22Rv1 (cell line): ENCODE measurements around the gene MYO1D.

Source experiments
- ZFX ChIP-seq: fragments of 450-650 bp; IDR thresholded peaks from 2 replicates; pipeline ENCODE4 v1.6.1; 2017; ENCODE audit warnings: antibody characterized with exemption, borderline replicate concordance
- TF ChIP-seq, protein P1 (sequence below): fragments of 450-650 bp; IDR thresholded peaks from 2 replicates; pipeline ENCODE4 v1.5.1; 2017; ENCODE audit warnings: mild to moderate bottlenecking

DNA sequence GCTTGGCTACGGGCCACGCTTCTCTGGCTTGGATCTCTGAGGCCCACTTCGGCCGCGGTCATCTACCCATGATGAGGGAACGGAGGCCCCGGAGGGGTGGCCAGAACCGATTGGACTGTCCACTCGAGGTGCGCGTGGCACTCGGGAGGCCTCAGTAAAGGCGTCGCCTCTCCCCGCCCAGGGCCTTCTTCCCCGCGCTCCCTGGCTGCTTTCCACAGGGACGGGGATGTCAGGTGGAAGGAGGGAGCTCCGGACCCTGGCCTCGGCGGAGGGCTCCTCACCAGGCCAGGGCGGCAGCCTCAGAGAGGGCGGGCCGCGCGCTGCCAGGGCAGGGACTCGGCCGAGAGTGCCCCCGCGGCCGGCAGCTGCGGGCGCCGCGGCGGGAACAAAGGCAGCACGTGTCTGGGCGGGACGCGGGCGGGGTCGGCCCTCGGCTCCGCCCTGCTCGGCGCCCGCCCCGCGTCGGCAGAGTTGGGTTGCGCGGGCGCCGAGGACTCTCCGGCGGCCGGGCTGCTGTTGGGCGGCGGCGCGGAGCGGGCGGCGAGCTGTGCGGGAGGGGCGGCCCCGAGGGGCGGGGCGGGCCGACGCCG lies 390.7 kb downstream of the MYO1D start:
- no peak for TF ChIP-seq ZFX
- TF ChIP-seq, protein P1, sequence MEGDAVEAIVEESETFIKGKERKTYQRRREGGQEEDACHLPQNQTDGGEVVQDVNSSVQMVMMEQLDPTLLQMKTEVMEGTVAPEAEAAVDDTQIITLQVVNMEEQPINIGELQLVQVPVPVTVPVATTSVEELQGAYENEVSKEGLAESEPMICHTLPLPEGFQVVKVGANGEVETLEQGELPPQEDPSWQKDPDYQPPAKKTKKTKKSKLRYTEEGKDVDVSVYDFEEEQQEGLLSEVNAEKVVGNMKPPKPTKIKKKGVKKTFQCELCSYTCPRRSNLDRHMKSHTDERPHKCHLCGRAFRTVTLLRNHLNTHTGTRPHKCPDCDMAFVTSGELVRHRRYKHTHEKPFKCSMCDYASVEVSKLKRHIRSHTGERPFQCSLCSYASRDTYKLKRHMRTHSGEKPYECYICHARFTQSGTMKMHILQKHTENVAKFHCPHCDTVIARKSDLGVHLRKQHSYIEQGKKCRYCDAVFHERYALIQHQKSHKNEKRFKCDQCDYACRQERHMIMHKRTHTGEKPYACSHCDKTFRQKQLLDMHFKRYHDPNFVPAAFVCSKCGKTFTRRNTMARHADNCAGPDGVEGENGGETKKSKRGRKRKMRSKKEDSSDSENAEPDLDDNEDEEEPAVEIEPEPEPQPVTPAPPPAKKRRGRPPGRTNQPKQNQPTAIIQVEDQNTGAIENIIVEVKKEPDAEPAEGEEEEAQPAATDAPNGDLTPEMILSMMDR, result no peak
